Upper lobe of left lung (tissue), 6 donors: ENCODE data around the gene SF3B6. TPM values are rescaled to one million over a fixed set of nuclear protein-coding genes. Genes with fewer than 3 reads are reported as not detected.

Source experiments
- ATAC-seq, 2 donors: fragments of 200-7000 bp; cut with Tn5 transposase; one replicate each; pipeline ENCODE4 v1.9.1; 2022; ENCODE audit warnings: mild to moderate bottlenecking in 2 of 2, moderate library complexity in 2 of 2; ENCODE audit not compliant: low FRiP score in 2 of 2
- DNase-seq, 2 donors: peaks; one replicate each; pipeline ENCODE4 v3.0.0-alpha.2; 2019 to 2020
- H3K27ac ChIP-seq, 4 donors: fragments of 200-600 bp; sonication (generic); one replicate each; pipeline ENCODE4 v1.5.1; 2016 to 2019
- H3K27me3 ChIP-seq, 4 donors: fragments of 200-600 bp; sonication (generic); one replicate each; pipeline ENCODE4 v1.5.1; 2017 to 2019
- H3K36me3 ChIP-seq, 4 donors: fragments of 200-600 bp; sonication (generic); one replicate each; pipeline ENCODE4 v1.5.1; 2016 to 2019
- H3K4me1 ChIP-seq, 4 donors: fragments of 200-600 bp; sonication (generic); one replicate each; pipeline ENCODE4 v1.5.1; 2018 to 2019
- H3K4me3 ChIP-seq, 4 donors: fragments of 200-600 bp; sonication (generic); one replicate each; pipeline ENCODE4 v1.5.1; 2017 to 2019; ENCODE audit warnings: mild to moderate bottlenecking in 2 of 4, moderate library complexity in 1 of 4
- H3K9me3 ChIP-seq, 4 donors: fragments of 200-600 bp; sonication (generic); one replicate each; pipeline ENCODE4 v1.5.1; 2018 to 2019
- EP300 ChIP-seq, 4 donors: sonication (generic); formaldehyde crosslinking; IDR thresholded peaks; one replicate each; pipeline ENCODE4 v1.5.1; 2017; ENCODE audit warnings: antibody characterized with exemption in 4 of 4, control low read depth in 2 of 4
- POLR2A ChIP-seq, 4 donors: fragments of 450-650 bp; IDR thresholded peaks; one replicate each; pipeline ENCODE4 v1.5.1; 2016 to 2017; ENCODE audit warnings: antibody characterized with exemption in 4 of 4, mild to moderate bottlenecking in 2 of 4
- POLR2AphosphoS5 ChIP-seq, 2 donors: sonication (generic); formaldehyde crosslinking; IDR thresholded peaks; one replicate each; pipeline ENCODE4 v1.5.1; 2017; ENCODE audit warnings: antibody characterized with exemption in 2 of 2
- WGBS, 2 donors: methylation state at CpG; one replicate each; pipeline ENCODE4 v1.1.5; 2017 to 2018; 5-methylcytosine and 5-hydroxymethylcytosine counted together
- total RNA-seq, 6 donors: library from RNA; depleted of rRNA in 4 of 6; stranded (reverse); fragments of >200 nt in 4 of 6; gene quantifications; one replicate each; pipeline versions ENCODE4 v1.1.0 to v1.2.1, GENCODE V29; 2016 to 2021
- TF ChIP-seq, protein P1 (sequence below), 6 experiments: fragments of 450-650 bp in 4 of 6; fragments of 200-600 bp in 2 of 6; sonication (generic) in 2 of 6; IDR thresholded peaks; one replicate each; pipeline ENCODE4 v1.5.1; 2016 to 2019; ENCODE audit warnings: antibody characterized with exemption in 6 of 6
- donor health status: DM: no; HTN: no; CAD: no; lungs with moderate emphysema.
- donor health status: DM: no; HTN: yes; CAD: no; lungs with severe emphysema.

SF3B6 gene
- total RNA-seq, 6 donors from 2014 or later: 38.8 to 93.7 (median 64.7) TPM

DNA sequence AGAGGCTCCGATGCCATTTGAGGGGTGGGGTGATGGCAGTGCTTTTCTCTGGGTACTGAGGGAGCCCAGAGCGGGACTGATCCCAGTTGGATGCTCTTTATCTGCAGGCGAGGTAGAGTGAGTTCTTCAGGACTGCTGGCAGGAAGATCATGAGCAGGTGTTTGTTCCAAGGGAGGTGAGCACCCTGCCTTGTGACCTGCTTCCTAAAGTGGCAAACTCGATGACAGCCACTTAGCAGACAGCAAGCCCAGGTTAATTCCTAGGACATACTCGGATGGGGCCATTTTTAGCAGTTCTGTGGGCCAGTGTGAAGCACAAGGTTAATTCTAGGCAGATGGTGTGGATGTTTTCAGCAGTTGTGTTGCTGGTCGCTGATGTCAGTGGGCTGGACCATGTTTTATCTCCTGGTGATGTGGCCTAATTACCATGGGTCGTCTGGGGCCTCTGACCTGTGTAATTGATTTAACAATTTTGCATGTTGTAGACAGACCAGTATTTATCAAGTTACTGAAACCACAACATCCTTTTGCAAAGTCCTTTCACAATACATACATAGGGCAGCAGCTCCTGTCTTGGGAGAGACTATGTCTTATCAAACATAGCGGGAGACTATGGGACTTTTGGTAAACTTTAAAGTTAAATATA is 21.6 kb downstream of the SF3B6 start:
- DNase-seq: no peak
- H3K4me3 ChIP-seq: no peak overlapping the region
- H3K27me3 ChIP-seq: no peaks in the 10 kb centered on the region
- H3K9me3 ChIP-seq: no peaks in the 10 kb centered on the region
- no peak overlapping the region for H3K27ac ChIP-seq
- H3K4me1 ChIP-seq: peaks cover 0 to 13% (median 0%) of the 10 kb centered on the region in 4 donors
- peaks cover 0 to 2% (median 0%) of the 10 kb centered on the region in 4 donors for H3K36me3 ChIP-seq
- 80 to 90% methylated on average over 6 to 8 of the region's 8 CpGs for WGBS, 2 donors
- ATAC-seq: no peak
- TF ChIP-seq EP300 (IDR thresholded peaks at IDR 0.05): no peak
- no peak for TF ChIP-seq POLR2AphosphoS5 (IDR thresholded peaks at IDR 0.05)
- TF ChIP-seq, protein P1, sequence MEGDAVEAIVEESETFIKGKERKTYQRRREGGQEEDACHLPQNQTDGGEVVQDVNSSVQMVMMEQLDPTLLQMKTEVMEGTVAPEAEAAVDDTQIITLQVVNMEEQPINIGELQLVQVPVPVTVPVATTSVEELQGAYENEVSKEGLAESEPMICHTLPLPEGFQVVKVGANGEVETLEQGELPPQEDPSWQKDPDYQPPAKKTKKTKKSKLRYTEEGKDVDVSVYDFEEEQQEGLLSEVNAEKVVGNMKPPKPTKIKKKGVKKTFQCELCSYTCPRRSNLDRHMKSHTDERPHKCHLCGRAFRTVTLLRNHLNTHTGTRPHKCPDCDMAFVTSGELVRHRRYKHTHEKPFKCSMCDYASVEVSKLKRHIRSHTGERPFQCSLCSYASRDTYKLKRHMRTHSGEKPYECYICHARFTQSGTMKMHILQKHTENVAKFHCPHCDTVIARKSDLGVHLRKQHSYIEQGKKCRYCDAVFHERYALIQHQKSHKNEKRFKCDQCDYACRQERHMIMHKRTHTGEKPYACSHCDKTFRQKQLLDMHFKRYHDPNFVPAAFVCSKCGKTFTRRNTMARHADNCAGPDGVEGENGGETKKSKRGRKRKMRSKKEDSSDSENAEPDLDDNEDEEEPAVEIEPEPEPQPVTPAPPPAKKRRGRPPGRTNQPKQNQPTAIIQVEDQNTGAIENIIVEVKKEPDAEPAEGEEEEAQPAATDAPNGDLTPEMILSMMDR (IDR thresholded peaks at IDR 0.05): no peak
- TF ChIP-seq POLR2A (IDR thresholded peaks at IDR 0.05): no peak

DNA sequence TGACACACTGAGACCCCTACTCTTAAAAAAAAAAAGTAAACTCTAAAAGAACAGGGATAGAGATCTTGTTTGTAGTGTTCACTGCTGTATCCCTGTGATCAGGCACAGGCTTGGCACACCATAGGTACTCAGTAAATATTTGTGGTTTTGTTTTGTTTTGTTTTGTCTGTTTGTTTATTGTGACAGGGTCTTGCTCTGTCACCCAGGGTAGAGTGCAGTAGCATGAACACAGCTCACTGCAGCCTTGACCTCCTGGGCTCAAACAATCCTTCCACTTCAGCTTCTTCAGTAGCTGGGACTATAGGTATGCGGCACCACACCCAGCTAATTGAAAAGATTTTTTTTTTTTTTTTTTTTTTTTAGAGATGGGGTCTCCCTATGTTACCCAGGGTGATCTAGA is 23.2 kb downstream of the SF3B6 start:
- no peak overlapping the region for H3K4me3 ChIP-seq
- DNase-seq: no peak
- H3K27me3 ChIP-seq: no peaks in the 10 kb centered on the region
- no peak overlapping the region for H3K27ac ChIP-seq
- peaks cover 5 to 24% (median 9%) of the 10 kb centered on the region in 4 donors for H3K4me1 ChIP-seq
- H3K36me3 ChIP-seq: peaks cover 0 to 2% (median 0%) of the 10 kb centered on the region in 4 donors
- TF ChIP-seq, protein P1 (IDR thresholded peaks at IDR 0.05): no peak
- TF ChIP-seq POLR2A (IDR thresholded peaks at IDR 0.05) (no peak), EP300 (IDR thresholded peaks at IDR 0.05) (no peak), POLR2AphosphoS5 (IDR thresholded peaks at IDR 0.05) (no peak)
- WGBS, 2 donors: 94 to 96% methylated on average over 1 of the region's 1 CpG
- no peaks in the 10 kb centered on the region for H3K9me3 ChIP-seq
- no peak for ATAC-seq

DNA sequence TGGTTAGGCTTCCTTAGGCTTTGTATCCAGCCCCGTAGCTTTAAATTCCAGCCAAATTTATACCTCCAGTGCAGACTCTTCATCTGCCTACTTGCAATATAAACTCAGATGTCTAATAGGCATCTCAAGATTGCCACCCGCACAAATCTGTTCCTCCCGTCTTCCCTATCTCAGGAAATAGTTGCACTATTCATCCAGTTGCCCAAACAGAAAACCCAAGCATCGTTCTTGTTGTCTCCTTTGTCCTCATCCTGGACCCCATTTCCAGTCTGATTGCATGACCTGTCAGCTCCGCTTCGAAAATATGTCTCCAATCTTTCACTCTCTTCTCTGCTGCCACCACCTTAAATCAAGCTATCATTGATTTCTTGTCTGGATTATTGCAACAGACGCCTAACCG is 24.3 kb downstream of the SF3B6 start:
- Histone ChIP-seq H3K4me1 (peaks cover 8 to 29% (median 13%) of the 10 kb centered on the region in 4 donors), H3K36me3 (peaks cover 0 to 2% (median 0%) of the 10 kb centered on the region in 4 donors), H3K4me3 (no peak overlapping the region), H3K9me3 (no peaks in the 10 kb centered on the region), H3K27ac (no peak overlapping the region), H3K27me3 (no peaks in the 10 kb centered on the region)
- ATAC-seq: no peak
- WGBS, 2 donors: 73 to 85% methylated on average over 8 of the region's 8 CpGs
- no peak for DNase-seq
- TF ChIP-seq POLR2AphosphoS5 (IDR thresholded peaks at IDR 0.05) (no peak), POLR2A (IDR thresholded peaks at IDR 0.05) (no peak), EP300 (IDR thresholded peaks at IDR 0.05) (no peak)
- TF ChIP-seq, protein P1 (IDR thresholded peaks at IDR 0.05): no peak

DNA sequence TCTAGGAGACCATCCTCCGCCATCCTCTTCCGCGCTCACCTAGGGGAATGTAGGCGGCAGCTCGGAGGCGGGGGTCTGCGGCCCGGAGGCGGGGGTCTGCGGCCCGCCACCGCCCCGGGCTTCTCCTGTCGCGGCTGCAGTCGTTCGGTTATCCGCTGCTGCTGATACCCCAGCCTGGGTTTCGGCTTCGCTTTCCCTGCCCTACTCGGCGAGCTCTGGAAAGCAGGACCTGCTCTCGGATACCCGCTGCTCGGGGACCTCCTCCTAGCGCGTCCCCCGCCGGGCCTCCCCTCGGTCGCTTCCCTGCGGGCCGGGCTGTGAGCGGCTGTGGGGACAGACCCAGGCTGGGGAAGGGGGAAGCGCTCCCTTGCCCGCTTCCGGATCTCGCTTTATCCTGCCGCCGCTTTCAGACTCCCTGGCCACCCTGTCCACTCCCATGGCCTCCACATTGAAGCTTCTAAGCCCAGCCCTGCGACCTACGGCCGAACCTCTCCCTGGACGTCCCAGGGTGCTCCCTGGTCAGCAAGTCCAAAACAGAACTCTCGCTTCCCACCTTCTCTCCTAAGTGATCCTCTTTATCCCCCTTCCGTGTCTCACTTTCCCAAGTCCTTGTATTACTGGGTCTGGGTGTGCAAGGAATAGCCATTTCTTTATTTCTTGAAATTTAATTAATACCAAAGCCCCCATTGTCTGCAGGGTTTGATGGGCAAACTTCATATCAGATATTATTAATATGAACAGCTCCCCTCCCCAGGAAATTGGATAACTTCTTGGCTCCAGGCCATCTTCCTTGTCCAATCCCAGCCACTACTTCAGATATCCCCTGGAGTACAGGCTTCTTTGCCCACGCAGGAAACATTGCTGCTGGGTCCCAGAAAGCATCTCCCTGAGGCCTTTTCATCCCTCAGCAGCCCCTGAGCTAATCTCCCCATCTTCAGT is 25.8 kb downstream of the SF3B6 start:
- TF ChIP-seq, protein P1 (IDR thresholded peaks at IDR 0.05): no peak
- TF ChIP-seq POLR2AphosphoS5 (IDR thresholded peaks at IDR 0.05) (no peak), EP300 (IDR thresholded peaks at IDR 0.05) (no peak), POLR2A (IDR thresholded peaks at IDR 0.05) (no peak)
- no peaks in the 10 kb centered on the region for H3K36me3 ChIP-seq
- ATAC-seq: peak in 1 of 2 donors; percentile 42
- no peaks in the 10 kb centered on the region for H3K27me3 ChIP-seq
- no peaks in the 10 kb centered on the region for H3K9me3 ChIP-seq
- peak overlapping the region; percentile 61 to 92 (median 71) for H3K4me3 ChIP-seq
- WGBS, 2 donors: 7 to 10% methylated on average over 25 to 46 of the region's 47 CpGs
- H3K27ac ChIP-seq: peak overlapping the region; percentile 33 to 80 (median 51)
- DNase-seq: peak; percentile 33 to 85
- peaks cover 16 to 42% (median 22%) of the 10 kb centered on the region in 4 donors for H3K4me1 ChIP-seq
